ENCODE results near the gene C9orf50.

The C9orf50 gene

DNA sequence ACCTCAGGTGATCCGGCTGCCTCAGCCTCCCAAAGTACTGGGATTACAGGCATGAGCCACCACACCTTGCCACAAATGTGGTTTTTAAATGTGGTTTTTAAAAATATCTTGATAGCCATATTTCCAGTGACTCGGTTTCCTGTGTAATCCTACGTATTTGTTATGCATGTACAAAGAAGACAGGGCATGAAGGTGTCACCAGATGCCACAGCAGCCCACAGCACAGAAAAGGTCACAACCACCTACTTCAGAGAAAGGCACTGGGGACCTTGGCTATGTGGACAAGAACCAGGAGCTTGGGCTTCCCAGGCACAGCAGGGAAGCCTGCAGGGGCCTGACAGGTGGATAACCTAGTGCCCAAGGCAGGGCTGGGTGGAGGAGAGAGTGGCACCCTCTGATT lies 38.0 kb downstream of the C9orf50 start:
- intact Hi-C loops (cut with DNase I): loop anchor here (10.0 kb wide), 1 partner anchor 58 kb away; no protein-coding TSS in a partner anchor
- DNase-seq: no peak

DNA sequence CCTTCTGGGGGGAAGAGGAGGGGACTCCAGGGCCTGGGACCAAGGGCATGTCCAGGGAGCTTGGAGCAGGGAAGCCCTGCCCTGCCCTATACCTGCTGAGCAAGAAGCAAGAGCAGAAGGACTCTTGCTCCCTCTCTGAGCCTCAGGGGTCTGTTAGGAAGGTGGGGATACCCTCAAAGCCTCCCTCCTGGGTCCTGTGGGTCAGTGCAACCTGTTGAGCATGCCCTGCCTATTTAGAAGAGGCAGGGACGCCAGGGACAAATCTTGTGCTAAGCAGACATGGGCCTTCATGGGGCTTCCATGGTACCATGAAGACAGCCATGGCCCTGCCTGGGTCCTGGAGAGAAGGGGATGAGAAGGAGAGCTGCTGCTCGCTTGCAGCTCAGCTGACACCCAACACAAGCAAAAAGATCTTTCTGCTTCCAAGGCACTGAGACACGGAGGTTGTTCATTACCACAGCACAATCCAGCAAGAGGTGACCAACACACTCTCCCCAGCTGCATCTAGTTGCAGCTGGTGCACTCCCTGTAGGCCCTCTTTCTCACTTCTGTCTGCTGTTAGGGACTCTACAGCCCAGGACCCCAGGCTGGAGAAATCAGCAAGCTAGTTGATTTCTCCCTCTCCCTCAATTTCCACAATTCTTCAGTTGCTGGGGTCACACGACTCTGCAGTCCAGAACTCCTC lies 39.3 kb downstream of the C9orf50 start:
- intact Hi-C loops (cut with DNase I): loop anchor here (10.0 kb wide), 1 partner anchor 57 kb away; no protein-coding TSS in a partner anchor

GRCh38 chr9:129580211-129580915 lies 40.5 kb downstream of the C9orf50 start:
- intact Hi-C loops (cut with DNase I): loop anchor here (10.0 kb wide), 1 partner anchor 56 kb away; no protein-coding TSS in a partner anchor
- DNase-seq: no peak

More for the DNA sequence above, 39.3 kb downstream of the C9orf50 start:
- DNase-seq: no peak

- intact Hi-C loops (cut with DNase I): no loop called here
- no peak for DNase-seq
Measured at GRCh38 chr9:129579294-129579693, 41.6 kb downstream of the C9orf50 start.

GRCh38 chr9:129576546-129577543 lies 44.1 kb downstream of the C9orf50 start:
- DNase-seq: no peak
- intact Hi-C loops (cut with DNase I): no loop called here

GRCh38 chr9:129575818-129576217 lies 45.1 kb downstream of the C9orf50 start:
- intact Hi-C loops (cut with DNase I): no loop called here
- DNase-seq: no peak

- intact Hi-C loops (cut with DNase I): no loop called here
- DNase-seq: no peak
Measured at GRCh38 chr9:129574911-129575585, 45.9 kb downstream of the C9orf50 start.

DNA sequence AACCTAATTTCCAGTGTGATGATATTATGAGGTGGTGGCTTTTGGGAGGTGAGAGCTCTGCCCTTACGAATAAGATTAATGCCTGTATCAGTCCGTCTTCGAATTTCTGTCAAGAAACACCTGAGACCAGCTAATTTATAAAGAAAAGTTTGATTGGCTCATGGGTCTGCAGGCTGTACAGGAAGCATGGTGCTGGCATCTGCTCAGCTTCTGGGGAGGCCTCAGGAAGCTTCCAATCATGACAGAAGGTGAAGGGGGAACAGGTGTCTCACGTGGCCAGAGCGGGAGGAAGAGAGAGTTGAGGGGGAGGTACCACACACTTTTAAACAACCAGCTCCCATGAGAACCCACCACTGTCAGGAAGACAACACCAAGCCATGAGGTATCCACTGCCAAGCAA lies 46.9 kb downstream of the C9orf50 start:
- intact Hi-C loops (cut with DNase I): no loop called here
- DNase-seq: no peak

DNA sequence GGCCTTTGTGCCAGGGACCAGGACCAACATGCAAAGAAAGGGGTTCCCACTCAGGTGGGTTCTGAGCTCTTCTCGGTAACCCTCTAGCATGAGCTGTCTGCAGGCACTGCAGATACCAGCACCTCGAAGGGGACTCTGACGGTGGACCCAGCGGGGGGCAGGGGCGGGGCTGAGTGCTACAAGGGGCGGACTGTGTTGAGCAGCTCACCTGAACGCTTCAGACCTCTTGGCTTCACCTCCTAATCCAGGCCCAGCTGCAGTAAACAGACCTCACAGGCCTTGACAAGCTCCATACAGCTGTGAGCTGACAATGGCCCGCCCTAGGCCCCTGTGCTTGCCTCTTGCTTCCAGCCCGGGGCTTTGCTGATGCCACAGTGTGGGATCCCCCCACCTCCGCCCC lies 48.4 kb downstream of the C9orf50 start:
- DNase-seq: no peak
- intact Hi-C loops (cut with DNase I): no loop called here

GRCh38 chr9:129572052-129572425 lies 48.9 kb downstream of the C9orf50 start:
- no peak for DNase-seq
- intact Hi-C loops (cut with DNase I): no loop called here

GRCh38 chr9:129571298-129572051 lies 49.4 kb downstream of the C9orf50 start:
- no peak for DNase-seq
- intact Hi-C loops (cut with DNase I): no loop called here

- DNase-seq: peak in 39 of 42 donors; percentile 25 to 85 (median 54)
Measured at GRCh38 chr9:129570450-129571297, 50.2 kb downstream of the C9orf50 start.

GRCh38 chr9:129569502-129570449 lies 51.1 kb downstream of the C9orf50 start:
- intact Hi-C loops (cut with DNase I): loop anchor here (5.0 kb wide), 1 partner anchor 432 kb away; no protein-coding TSS in a partner anchor
- DNase-seq: peak in 4 of 42 donors; percentile 18 to 70 (median 42)

More at GRCh38 chr9:129570450-129571297, 50.2 kb downstream of the C9orf50 start:
- intact Hi-C loops (cut with DNase I): no loop called here

- intact Hi-C loops (cut with DNase I): loop anchor here (5.0 kb wide), 1 partner anchor 432 kb away; no protein-coding TSS in a partner anchor
Measured at GRCh38 chr9:129568560-129569501, 52.1 kb downstream of the C9orf50 start.

More at GRCh38 chr9:129568560-129569501, 52.1 kb downstream of the C9orf50 start:
- DNase-seq: peak in 39 of 42 donors; percentile 39 to 92 (median 65)
